HG03039 (cell line): ENCODE measurements around the gene CFAP70.
"Not testable (repeated sequence)": the region's sequence is repeated elsewhere in the genome, so short reads cannot be mapped to it uniquely, and the experiment has no call there.

Experiments used
- ATAC-seq: cut with Tn5 transposase; IDR thresholded peaks from one replicate; pipeline ENCODE4 v1.9.1; 2021; ENCODE audit warnings: mild to moderate bottlenecking, moderate library complexity; ENCODE audit not compliant: unreplicated experiment

CFAP70 gene

GRCh38 chr10:73340121-73340520, 18.5 kb downstream of the CFAP70 start:
- ATAC-seq, result no peak

DNA sequence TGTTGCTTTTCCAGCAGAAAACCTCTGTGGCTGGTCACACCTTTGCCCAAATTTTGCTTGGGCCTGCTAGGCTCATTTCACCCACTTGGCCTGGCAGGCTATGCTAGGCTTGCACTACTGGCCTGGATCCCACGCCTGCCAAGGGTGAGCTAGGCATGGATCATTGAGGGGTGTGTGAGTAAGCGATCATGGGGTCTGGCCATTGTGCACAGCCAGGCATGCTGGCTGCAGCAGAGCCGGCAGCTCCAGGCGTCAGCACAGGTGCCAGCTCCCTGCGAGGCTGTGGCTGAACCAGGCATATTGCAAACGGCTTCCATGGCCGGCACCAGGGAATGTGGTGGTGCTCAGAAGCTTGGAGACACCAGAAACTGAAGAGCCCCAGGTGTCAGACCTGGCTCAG, 19.2 kb downstream of the CFAP70 start:
- no peak for ATAC-seq

DNA sequence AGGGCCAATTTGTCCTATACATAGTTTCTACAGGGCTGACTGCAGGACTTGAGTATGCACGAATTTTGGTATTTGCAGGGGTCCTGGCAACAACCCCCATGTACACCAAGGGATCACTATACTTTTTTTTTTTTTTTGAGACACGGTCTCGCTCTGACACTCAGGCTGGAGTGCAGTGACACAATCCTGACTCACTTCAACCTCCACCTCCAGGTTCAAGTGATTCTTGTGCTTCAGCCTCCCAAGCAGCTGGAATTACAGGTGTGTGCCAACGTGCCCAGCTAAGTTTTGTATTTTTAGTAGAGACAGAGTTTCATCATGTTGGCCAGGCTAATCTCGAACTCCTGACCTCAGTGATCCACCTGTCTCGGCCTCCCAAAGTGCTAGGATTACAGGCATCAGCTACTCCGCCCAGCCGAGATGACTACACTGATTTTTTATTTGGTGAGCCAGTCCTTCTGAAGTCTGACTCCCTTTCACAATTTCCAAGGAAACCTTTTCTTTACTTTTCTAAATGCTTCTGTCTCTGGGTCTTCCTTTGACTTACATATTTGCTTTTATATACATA, 19.8 kb downstream of the CFAP70 start:
- no peak for ATAC-seq

DNA sequence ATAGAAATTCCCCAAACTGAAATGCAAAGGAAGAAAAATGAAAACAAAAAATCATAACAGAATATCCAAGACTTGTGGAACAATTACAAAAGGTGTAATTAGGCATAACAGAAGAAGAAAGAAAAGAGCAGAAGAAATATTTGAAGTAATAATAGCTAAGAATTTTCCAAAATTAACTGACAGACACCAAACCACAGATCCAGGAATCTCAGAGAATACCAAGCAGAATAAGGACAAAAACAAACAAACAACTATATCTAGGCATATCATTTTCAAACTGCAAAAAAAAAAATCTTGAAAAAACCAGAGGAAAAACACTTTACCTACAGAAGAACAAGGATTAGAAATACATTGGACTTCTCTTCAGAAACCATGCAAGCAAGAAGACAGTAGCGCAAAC, 25.5 kb downstream of the CFAP70 start:
- ATAC-seq, result no peak

- no peak for ATAC-seq
These were observed 26.3 kb downstream of the CFAP70 start for GRCh38 chr10:73332379-73332778.

- not testable (repeated sequence) for ATAC-seq
These were observed 30.1 kb downstream of the CFAP70 start for GRCh38 chr10:73328523-73328922.

DNA sequence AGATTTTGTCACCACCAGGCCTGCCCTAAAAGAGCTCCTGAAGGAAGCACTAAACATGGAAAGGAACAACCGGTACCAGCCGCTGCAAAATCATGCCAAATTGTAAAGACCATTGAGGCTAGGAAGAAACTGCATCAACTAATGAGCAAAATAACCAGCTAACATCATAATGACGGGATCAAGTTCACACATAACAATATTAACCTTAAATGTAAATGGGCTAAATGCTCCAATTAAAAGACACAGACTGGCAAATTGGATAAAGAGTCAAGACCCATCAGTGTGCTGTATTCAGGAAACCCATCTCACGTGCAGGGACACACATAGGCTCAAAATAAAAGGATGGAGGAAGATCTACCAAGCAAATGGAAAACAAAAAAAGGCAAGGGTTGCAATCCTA, 33.4 kb downstream of the CFAP70 start:
- ATAC-seq, result not testable (repeated sequence)

DNA sequence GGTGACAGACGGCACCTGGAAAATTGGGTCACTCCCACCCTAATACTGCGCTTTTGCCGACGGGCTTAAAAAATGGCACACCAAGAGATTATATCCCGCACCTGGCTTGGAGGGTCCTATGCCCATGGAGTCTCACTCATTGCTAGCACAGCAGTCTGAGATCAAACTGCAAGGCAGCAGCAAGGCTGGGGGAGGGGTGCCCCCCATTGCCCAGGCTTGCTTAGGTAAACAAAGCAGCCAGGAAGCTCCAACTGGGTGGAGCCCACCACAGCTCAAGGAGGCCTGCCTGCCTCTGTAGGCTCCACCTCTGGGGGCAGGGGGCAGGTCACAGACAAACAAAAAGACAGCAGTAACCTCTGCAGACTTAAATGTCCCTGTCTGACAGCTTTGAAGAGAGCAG, 35.1 kb downstream of the CFAP70 start:
- ATAC-seq, result not testable (repeated sequence)

DNA sequence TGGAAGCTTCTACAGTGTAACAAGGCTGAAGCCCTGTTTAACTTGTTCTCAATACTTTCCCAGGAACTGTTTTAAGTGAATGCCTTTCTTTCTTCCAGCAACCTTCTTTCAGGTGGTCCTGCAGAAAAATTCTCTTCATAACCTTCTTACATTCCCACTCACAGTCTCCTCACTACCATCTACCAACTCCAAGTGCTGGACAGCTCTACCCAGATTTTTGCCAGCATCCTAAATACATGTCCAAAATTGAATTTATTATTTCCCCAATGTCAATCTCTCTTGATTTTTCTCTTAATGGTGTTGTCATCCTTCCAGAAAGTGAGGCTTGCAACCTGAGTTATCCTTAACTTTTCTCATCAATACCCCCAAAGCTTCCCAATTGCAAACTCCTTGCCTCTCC, 48.2 kb downstream of the CFAP70 start:
- ATAC-seq, result no peak

DNA sequence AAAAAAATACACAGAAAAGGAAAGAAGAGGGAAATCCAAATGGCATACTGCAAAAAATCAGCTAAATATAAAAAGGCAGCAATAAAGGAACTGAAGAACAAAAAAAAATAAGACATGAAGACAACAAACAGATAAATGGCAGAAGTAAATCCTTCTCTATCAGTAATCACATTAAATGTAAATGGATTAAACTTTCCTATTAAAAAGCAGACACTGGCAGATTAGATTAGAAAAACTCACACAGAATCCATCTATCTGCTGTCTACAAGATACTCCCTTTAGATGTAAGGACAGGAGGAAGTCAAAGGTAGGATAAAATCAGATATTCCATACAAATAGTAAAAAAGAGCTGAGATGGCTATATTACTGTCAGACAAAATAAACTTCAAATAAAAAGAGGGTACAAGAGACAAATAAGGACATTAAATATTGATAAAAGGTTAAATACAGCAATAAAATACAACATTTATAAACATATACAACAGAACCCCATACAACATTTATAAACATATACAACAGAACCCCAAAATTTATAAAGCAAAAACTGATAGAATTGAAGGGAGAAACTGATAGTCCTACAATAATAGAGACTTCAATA, 51.4 kb downstream of the CFAP70 start:
- no peak for ATAC-seq

- no peak for ATAC-seq
These were observed 52.4 kb downstream of the CFAP70 start for GRCh38 chr10:73306171-73306708.

DNA sequence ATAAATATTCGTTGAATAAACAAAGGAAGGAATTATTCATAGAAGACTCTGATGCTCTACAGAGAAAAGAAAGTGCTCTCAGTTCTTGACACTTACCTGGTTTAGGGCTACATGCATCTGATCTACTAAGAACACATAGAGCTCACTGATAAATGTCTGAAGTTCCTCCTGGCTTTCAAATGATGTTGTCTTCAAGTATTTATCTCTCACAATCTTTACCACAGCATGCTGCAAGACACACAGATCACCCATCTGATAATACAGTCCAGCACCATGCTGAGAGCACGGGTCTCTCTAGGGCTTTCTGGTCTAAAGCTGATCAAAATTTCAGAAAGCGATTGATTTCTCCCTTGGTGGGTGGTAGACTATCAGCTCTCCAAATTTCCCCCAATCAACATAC, 61.7 kb downstream of the CFAP70 start:
- ATAC-seq, result no peak

- no peak for ATAC-seq
These were observed 65.2 kb downstream of the CFAP70 start for GRCh38 chr10:73293461-73293860.

GRCh38 chr10:73289958-73290357, 68.7 kb downstream of the CFAP70 start:
- ATAC-seq, result no peak

- ATAC-seq, result no peak
These were observed 71.2 kb downstream of the CFAP70 start for GRCh38 chr10:73287441-73287840.

DNA sequence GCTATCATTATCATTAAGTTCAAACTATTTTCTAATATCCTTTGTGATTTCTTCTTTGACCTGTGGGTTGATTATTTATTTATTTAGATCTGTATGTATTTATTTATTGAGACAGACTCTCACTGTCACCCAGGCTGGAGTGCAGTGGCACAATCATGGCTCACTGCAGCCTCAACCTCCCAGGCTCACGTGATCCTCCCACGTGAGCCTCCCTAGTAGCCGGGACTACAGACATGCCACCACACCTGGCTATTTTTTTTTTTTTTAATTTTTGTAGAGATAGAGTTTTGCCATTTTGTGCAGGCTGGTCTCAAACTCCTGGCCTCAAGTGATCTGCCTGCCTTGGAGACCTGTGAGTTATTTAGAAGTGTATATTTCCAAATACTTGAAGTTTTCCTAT, 77.6 kb downstream of the CFAP70 start:
- ATAC-seq, result no peak

DNA sequence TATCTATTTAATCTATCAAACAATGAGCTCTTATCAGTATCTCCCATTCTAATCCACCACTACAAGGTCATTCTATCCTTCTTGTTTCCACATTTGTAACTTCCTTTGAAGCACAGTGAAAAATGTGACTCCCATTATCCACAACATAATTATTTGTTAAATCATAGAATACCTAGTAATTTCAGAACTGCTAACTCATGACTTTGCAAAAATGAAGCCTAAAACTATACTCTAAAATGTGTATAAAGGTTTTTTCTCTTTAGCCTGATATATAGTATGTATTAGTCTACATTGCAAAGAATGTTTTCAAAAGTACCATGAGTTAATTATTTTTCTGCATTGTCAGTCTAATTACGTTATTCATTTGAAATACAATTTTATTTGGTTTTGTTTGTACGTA, 94.2 kb downstream of the CFAP70 start:
- no peak for ATAC-seq

DNA sequence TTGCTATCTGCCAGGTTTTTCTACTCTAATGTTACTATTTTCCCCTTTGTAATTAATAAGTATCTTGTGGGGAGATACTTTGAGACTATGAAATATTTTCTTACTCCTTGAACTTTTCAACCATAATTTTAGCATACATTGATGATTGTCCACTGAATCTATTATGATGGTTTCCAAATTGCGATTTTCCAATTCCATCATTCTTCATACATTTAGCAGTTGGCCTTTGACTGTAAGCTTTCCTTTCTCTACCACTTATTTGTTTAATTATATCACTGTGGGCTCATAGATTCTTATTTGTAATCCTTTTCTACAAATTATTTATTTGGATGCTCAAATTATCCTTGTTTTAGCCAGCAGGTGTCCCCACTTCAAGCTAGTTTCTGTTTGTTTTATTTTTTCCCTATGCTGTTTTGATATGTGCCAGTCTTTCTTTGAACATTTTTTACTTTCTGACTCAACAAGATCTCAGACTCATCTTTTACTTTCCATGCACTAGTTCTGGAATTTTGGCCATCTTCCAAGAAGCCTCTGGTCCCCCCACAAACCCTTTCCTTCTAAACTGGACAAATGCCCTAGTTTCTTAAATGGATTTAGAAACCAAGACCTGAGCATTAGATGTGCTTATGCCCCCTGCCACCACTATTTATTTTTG, 94.8 kb downstream of the CFAP70 start:
- no peak for ATAC-seq

DNA sequence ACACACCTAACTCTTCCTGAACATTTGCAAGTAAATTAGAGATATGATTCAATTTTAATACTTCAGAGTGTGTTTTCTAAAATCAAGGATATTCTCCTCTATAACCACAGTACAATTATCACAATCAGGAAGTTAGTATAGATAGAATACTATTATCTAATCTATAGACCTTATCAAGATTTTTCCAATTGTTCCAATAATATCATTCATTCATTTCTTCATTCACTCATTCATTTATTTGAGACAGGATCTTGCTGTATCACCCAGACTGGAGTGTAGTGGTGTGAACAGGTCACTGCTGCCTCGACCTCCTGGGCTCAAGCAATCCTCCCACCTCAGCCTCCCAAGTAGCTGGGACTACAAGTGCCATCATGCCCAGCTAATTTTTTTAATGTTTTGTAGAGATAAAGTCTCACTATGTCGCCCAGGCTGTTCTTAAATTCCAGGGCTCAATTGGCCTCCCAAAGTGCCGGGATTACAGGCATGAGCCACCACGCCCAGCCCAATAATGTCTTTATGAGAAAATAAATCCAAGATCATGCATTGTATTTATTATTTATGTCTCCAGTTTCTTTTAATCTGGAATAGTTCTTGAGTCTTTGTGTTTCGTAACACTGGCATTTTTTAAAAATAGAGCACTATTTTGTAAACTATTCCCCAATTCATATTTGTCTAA, 95.6 kb downstream of the CFAP70 start:
- no peak for ATAC-seq

- no peak for ATAC-seq
These were observed 96.4 kb downstream of the CFAP70 start for GRCh38 chr10:73262105-73262730.

DNA sequence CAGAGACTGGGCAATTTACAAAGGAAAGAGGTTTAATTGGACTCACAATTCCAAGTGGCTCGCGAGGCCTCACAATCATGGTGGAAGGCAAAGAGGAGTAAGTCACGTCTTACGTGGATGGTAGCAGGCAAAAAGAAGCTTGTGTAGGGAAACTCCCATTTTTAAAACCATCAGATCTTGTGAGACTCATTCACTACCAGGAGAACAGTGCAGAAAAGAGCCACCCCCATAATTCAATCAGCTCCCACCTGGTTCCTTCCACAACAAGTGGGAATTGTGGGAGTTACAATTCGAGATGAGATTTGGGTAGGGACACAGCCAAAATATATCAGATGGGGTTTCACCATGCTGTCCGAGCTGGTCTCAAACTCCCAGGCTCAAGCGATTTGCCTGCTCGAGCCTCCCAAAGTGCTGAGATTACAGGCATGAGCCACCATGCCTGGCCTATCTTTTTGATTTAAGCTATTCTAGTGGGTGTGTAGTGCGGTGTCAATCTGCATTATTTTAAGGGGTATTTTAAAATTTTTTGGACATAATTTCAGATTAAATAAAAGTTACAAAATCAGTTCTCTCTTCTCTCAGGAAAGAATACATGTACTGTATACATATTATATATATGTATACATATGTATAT, 97.2 kb downstream of the CFAP70 start:
- ATAC-seq, result no peak
